ENCODE measurements around the gene PYROXD2. TPM values are rescaled to one million over a fixed set of nuclear protein-coding genes. Genes with fewer than 3 reads are reported as not detected.

Gene PYROXD2
- total RNA-seq, 1 experiment from 2014 or later, result 4.0 TPM

DNA sequence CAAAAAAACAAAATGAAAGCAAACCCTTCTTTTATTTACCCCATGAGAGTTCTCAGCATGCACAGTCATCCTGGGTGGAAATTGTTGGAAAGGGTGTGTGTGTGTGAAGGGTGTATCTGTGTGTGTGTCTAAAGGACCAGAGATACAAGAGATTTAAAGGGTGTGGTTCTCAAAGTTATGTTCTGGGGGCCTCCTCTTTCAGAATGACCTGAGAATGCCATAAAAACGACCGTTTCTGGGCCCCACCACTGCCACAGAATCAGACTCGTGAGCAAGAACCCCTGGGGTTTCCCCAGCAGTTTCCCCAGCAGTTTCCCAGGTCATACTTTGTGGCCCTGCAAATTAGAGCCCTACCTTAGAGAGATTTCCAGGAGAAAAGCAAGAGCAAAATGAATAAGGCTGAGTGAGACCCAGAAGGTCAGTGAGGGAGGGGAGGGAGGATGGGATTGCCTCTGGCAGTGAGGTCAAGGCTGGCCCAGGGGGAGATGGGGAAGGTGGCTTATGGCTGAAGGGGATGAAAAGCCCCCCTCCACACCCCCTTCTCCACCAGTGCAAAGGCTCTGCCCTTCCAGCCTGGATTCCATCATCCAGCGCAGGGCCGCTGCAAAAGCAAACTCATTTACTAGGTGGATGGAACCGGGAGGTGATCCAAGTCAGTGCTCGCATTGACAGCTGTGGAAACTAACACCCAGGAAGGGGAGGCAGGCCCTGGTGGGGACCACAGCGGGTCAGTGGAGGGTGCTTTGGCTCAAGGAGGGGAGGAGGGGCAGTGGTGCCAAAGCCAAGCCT is 10.2 kb downstream of the PYROXD2 start:
- Mint-ChIP-seq H3K9me3 (ENCODE audit: unreplicated experiment) (no peaks in the 10 kb centered on the region), H3K27ac (ENCODE audit: low read depth, unreplicated experiment) (no peak overlapping the region), H3K4me1 (ENCODE audit: insufficient read depth, unreplicated experiment) (peaks cover 17% of the 10 kb centered on the region)

DNA sequence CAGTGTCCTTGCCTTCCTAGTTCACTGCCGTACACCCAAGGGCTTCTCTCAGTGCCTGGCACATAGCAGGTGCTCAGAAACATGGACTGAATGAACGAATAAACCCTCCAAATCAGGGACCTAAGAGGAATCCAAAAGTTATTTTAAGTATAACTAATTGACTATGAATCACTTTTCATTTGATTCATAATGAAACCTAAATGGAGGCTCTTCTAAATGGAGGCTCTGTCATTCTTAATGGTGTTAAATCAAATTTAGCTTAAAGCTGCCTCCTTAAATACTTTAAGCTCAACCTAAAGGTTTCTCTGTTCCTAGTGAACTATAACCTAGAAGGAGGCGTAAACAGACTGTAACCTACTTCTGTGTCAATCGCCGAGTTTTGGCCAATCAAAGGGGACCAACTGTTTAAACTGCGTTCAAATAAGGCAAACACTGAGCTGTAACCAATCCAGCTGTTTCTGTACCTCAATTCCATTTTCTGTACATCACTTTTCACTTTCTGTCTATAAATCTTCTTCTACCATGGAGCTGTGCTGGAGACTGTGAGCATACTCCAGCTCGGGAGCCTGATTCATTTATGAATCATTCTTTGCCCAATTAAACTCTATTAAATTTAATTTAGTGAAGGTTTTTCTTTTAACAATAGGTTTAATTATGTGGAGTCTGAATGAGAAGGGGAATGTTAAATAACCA is 11.0 kb downstream of the PYROXD2 start:
- H3K36me3 Mint-ChIP-seq (ENCODE audit: insufficient read depth, unreplicated experiment), result no peaks in the 10 kb centered on the region
- no peak overlapping the region for H3K4me3 Mint-ChIP-seq (ENCODE audit: unreplicated experiment)
- H3K27me3 Mint-ChIP-seq (ENCODE audit: insufficient read depth, unreplicated experiment), result no peaks in the 10 kb centered on the region
- ChIA-PET POLR2A (interaction anchor here (0.7 kb wide), 1 partner anchor 8 kb away, joined by 4 read pairs; no protein-coding TSS in a partner anchor), CTCF (interaction anchor here (0.7 to 1.0 kb wide), 2 partner anchors 31 to 235 kb away, joined by 3 read pairs; no protein-coding TSS in a partner anchor)
- intact Hi-C loops (cut with micrococcal nuclease), result no loop called here
- no peaks in the 10 kb centered on the region for H3K9me3 Mint-ChIP-seq (ENCODE audit: unreplicated experiment)
- no peak for DNase-seq (ENCODE audit: unreplicated experiment)
- H3K27ac Mint-ChIP-seq (ENCODE audit: low read depth, unreplicated experiment), result no peak overlapping the region
- no TSS peak for BruUV-seq (replicated peaks)
- TF ChIP-seq, protein P1, sequence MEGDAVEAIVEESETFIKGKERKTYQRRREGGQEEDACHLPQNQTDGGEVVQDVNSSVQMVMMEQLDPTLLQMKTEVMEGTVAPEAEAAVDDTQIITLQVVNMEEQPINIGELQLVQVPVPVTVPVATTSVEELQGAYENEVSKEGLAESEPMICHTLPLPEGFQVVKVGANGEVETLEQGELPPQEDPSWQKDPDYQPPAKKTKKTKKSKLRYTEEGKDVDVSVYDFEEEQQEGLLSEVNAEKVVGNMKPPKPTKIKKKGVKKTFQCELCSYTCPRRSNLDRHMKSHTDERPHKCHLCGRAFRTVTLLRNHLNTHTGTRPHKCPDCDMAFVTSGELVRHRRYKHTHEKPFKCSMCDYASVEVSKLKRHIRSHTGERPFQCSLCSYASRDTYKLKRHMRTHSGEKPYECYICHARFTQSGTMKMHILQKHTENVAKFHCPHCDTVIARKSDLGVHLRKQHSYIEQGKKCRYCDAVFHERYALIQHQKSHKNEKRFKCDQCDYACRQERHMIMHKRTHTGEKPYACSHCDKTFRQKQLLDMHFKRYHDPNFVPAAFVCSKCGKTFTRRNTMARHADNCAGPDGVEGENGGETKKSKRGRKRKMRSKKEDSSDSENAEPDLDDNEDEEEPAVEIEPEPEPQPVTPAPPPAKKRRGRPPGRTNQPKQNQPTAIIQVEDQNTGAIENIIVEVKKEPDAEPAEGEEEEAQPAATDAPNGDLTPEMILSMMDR (IDR thresholded peaks at IDR 0.05; ENCODE audit: unreplicated experiment), result no peak
- H3K4me1 Mint-ChIP-seq (ENCODE audit: insufficient read depth, unreplicated experiment), result peaks cover 17% of the 10 kb centered on the region

More for the DNA sequence above, 10.2 kb downstream of the PYROXD2 start:
- CTCF ChIA-PET, result interaction anchor here (0.5 to 0.7 kb wide), 2 partner anchors 30 to 150 kb away, joined by 3 read pairs; no protein-coding TSS in a partner anchor
- Mint-ChIP-seq H3K4me3 (ENCODE audit: unreplicated experiment) (no peak overlapping the region), H3K36me3 (ENCODE audit: insufficient read depth, unreplicated experiment) (no peaks in the 10 kb centered on the region), H3K27me3 (ENCODE audit: insufficient read depth, unreplicated experiment) (no peaks in the 10 kb centered on the region)
- no peak for DNase-seq (ENCODE audit: unreplicated experiment)
- intact Hi-C loops (cut with micrococcal nuclease), result no loop called here
- TF ChIP-seq, protein P1 (IDR thresholded peaks at IDR 0.05; ENCODE audit: unreplicated experiment), result no peak
- POLR2A ChIA-PET, result interaction anchor here (0.7 kb wide), 1 partner anchor 9 kb away, joined by 4 read pairs; no protein-coding TSS in a partner anchor
- no TSS peak for BruUV-seq (replicated peaks)

DNA sequence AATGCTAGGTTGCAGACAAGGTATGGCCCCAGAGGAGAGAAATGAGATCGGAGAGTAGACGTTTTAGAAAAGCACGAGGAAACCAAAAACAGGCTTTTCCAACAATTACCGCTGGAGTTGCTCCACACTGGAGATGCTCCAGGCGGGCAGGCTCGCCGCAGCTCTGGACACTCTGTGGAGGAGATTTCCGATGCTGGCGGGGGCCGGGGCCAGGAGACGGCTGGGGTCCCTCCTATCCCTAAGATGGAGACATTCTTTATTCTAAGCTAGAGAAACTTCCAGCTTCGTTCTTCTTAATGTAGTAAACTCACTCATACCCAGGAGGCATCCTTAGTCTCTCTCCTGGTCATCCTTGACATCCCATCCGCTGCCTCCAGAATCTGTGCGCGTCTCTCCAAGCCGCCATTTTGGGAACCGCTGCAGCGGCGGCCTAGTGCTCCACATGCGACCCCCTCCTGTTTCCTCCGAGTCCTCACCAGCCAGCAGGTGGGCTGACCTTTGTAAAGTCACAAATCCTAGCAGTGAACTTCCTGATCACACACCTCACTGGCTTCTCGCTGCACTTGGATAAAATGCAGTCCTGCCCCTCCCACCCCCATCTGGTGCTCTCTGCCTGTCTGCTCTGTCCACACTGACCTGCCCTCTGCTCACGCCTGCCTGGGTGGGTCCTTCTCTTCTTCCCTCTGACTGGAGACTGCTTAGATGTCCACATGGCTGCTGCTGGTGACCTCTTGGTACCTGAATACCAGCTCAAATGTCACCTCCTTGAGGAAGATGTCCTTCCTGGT is 11.9 kb downstream of the PYROXD2 start:
- Mint-ChIP-seq H3K27ac (ENCODE audit: low read depth, unreplicated experiment) (no peak overlapping the region), H3K36me3 (ENCODE audit: insufficient read depth, unreplicated experiment) (no peaks in the 10 kb centered on the region)
- POLR2A ChIA-PET, result no interaction called here

More for the DNA sequence above, 11.9 kb downstream of the PYROXD2 start:
- Mint-ChIP-seq H3K27me3 (ENCODE audit: insufficient read depth, unreplicated experiment) (no peaks in the 10 kb centered on the region), H3K4me1 (ENCODE audit: insufficient read depth, unreplicated experiment) (peaks cover 17% of the 10 kb centered on the region), H3K9me3 (ENCODE audit: unreplicated experiment) (no peaks in the 10 kb centered on the region), H3K4me3 (ENCODE audit: unreplicated experiment) (no peak overlapping the region)
- no TSS peak for BruUV-seq (replicated peaks)
- intact Hi-C loops (cut with micrococcal nuclease), result no loop called here
- CTCF ChIA-PET, result interaction anchor here (1.0 kb wide), 1 partner anchor 234 kb away, joined by 3 read pairs; no protein-coding TSS in a partner anchor
- DNase-seq (ENCODE audit: unreplicated experiment), result no peak
- TF ChIP-seq, protein P1 (IDR thresholded peaks at IDR 0.05; ENCODE audit: unreplicated experiment), result no peak

Data from MCF 10A (cell line).